K562 (cell line): ENCODE results near the gene CISD3. TPM values are rescaled to one million over a fixed set of nuclear protein-coding genes. Genes with fewer than 3 reads are reported as not detected.

Source experiments
- CBFA2T3 ChIP-seq: fragments of 450-650 bp; IDR thresholded peaks from 2 replicates; pipeline ENCODE4 v1.6.1; 2017
- FOXA3 ChIP-seq, 2 experiments: fragments of 450-650 bp in 1 of 2; sonication (generic) in 1 of 2; formaldehyde crosslinking; IDR thresholded peaks in 1 of 2; conservative IDR thresholded peaks in 1 of 2; 2 replicates each; pipeline versions ENCODE4 v1.4.0 to v1.8.0; 2020 to 2022; ENCODE audit warnings: mild to moderate bottlenecking in 2 of 2, missing genetic modification reagents in 1 of 2
- HMG20B ChIP-seq: fragments of 250-450 bp; sonication (Bioruptor Pico); IDR thresholded peaks from 2 replicates; pipeline ENCODE4 v1.5.0; 2021; ENCODE audit warnings: mild to moderate bottlenecking
- MGA ChIP-seq: fragments of 450-650 bp; IDR thresholded peaks from 2 replicates; pipeline ENCODE4 v1.6.1; 2016; ENCODE audit warnings: mild to moderate bottlenecking, moderate library complexity
- MNT ChIP-seq, 2 experiments: fragments of 450-650 bp; conservative IDR thresholded peaks; 2 replicates each; pipeline ENCODE4 v1.6.1; 2017; ENCODE audit warnings: mild to moderate bottlenecking in 2 of 2, moderate library complexity in 2 of 2
- PKNOX1 ChIP-seq: fragments of 450-650 bp; IDR thresholded peaks from 2 replicates; pipeline ENCODE4 v1.6.1; 2016
- SAP30 ChIP-seq: fragments of 200-600 bp; sonication (generic); IDR thresholded peaks from 2 replicates; pipeline ENCODE4 v1.6.1; 2012; ENCODE audit warnings: borderline replicate concordance, low read depth, mild to moderate bottlenecking, moderate library complexity, low read length, control low read depth, inconsistent platforms; ENCODE audit not compliant: insufficient read depth, poor library complexity, severe bottlenecking
- SMARCA4 ChIP-seq: fragments of 450-650 bp; IDR thresholded peaks from 2 replicates; pipeline ENCODE4 v1.6.1; 2016
- YY1 ChIP-seq, 3 experiments: IDR thresholded peaks; 2 replicates each; pipeline ENCODE4 v1.6.1; 2011; ENCODE audit warnings: low read length in 2 of 3, mild to moderate bottlenecking in 2 of 3, moderate library complexity in 2 of 3, borderline replicate concordance in 1 of 3, control low read depth in 1 of 3, low read depth in 1 of 3; ENCODE audit not compliant: insufficient read depth in 3 of 3, insufficient replicate concordance in 2 of 3, control insufficient read depth in 1 of 3, insufficient read length in 1 of 3; ENCODE audit errors: extremely low read depth in 1 of 3
- ZNF165 ChIP-seq: fragments of 250-450 bp; sonication (Bioruptor Pico); IDR thresholded peaks from 2 replicates; pipeline ENCODE4 v1.4.0; 2020; ENCODE audit warnings: borderline replicate concordance
- ZNF239 ChIP-seq: fragments of 250-450 bp; sonication (Bioruptor Pico); IDR thresholded peaks from 2 replicates; pipeline ENCODE4 v1.4.0; 2020; ENCODE audit warnings: mild to moderate bottlenecking
- polyA plus RNA-seq, 8 experiments: library from polyadenylated mRNA; depleted of rRNA in 4 of 8; stranded (reverse) in 5 of 8; unstranded in 3 of 8; fragments of >200 nt; fragmentation: Nextera tagmentation in 2 of 8; fragmentation: Illumina TruSeq in 1 of 8; extraction: Ambion mirVana in 2 of 8; extraction: Trizol in 1 of 8; gene quantifications; 2 replicates each; pipeline versions ENCODE4 v1.2.1 to v1.2.3, GENCODE V29; 2011 to 2014; ENCODE audit warnings: inconsistent platforms in 1 of 8, missing spikeins in 1 of 8
- total RNA-seq, 7 experiments: library from RNA; depleted of rRNA in 6 of 7; stranded (reverse); fragments of >200 nt in 6 of 7; fragmentation: Illumina TruSeq in 2 of 7; extraction: Trizol in 2 of 7; gene quantifications; 2 replicates each; pipeline versions ENCODE4 v1.2.1 to v1.2.3, GENCODE V29; 2011 to 2021; ENCODE audit warnings: low replicate concordance in 1 of 7

Gene CISD3
- total and polyA plus RNA-seq, 9 of the 15 experiments (the other 6 are each of a cell fraction or from before 2014, with no cell fraction given), result 5.0 to 60.7 (median 15.7) TPM

- TF ChIP-seq MNT (conservative IDR thresholded peaks at IDR 0.05), result peak; percentile 28 to 65; a peak in 2 of 4 replicates
- 0 out of 2 replicates have a peak, but pooled peaks have one; percentile 41 for TF ChIP-seq PKNOX1
- TF ChIP-seq MGA, result peak; percentile 66; the same call in 1 of the 2 replicates
- no peak for TF ChIP-seq FOXA3 (CRISPR knock-in tag; conservative IDR thresholded peaks at IDR 0.05 in 1 of 2, IDR thresholded peaks at IDR 0.05 in 1 of 2)
- TF ChIP-seq SMARCA4, result no peak
- TF ChIP-seq HMG20B (CRISPR knock-in tag), result no peak
- no peak for TF ChIP-seq ZNF239
- TF ChIP-seq SAP30, result peak; percentile 80
- no peak for TF ChIP-seq ZNF165 (CRISPR knock-in tag)
- TF ChIP-seq CBFA2T3, result no peak
- TF ChIP-seq YY1 (IDR thresholded peaks at IDR 0.05; ENCODE audit: borderline replicate concordance in 1 of 3, control insufficient read depth in 1 of 3, extremely low read depth in 1 of 3, insufficient read depth in 3 of 3, insufficient read length in 1 of 3, insufficient replicate concordance in 2 of 3, low read depth in 1 of 3, low read length in 2 of 3), result peak; percentile 16 to 74 (median 25)
Measured at GRCh38 chr17:38750312-38751121, 20.4 kb downstream of the CISD3 start (continued).
